ENCODE results near the gene NFX1. TPM values are rescaled to one million over a fixed set of nuclear protein-coding genes. Genes with fewer than 3 reads are reported as not detected.

NFX1 gene
- polyA plus RNA-seq, 3 donors: 4.3 to 26.3 (median 8.1) TPM

GRCh38 chr9:33348998-33349397 lies 58.7 kb downstream of the NFX1 start:
- H3K27me3 ChIP-seq (ENCODE audit: control insufficient read depth in 2 of 2, insufficient read depth in 2 of 2, low read length in 2 of 2): no peaks in the 10 kb centered on the region
- peaks cover 4% of the 10 kb centered on the region for H3K4me1 Mint-ChIP-seq
- H3K27ac Mint-ChIP-seq: peak overlapping the region in 1 of 7 donors; percentile 3
- H2AFZ ChIP-seq (ENCODE audit: insufficient read depth, low read depth, low read length, poor library complexity, severe bottlenecking): no peak overlapping the region
- H3K9me3 ChIP-seq (replicated peaks in 1 of 2; ENCODE audit: control insufficient read depth in 1 of 2, insufficient read depth in 1 of 2, low read length in 2 of 2): no peaks in the 10 kb centered on the region
- no peak for TF ChIP-seq CTCF (IDR thresholded peaks at IDR 0.05)
- no peak overlapping the region for H3K4me3 ChIP-seq (replicated peaks in 1 of 3; ENCODE audit: low read depth in 2 of 3, low read length in 3 of 3)
- no peaks in the 10 kb centered on the region for H3K79me2 ChIP-seq (ENCODE audit: insufficient read depth, low read length)
- no peak overlapping the region for H3K4me3 Mint-ChIP-seq
- H3K9me3 Mint-ChIP-seq: peaks cover 0 to 3% (median 0%) of the 10 kb centered on the region in 7 donors
- H3K9ac ChIP-seq (ENCODE audit: insufficient read depth, low read length, poor library complexity, severe bottlenecking): no peak overlapping the region
- H3K4me1 ChIP-seq (ENCODE audit: control insufficient read depth in 1 of 2, insufficient read depth in 2 of 2, low read length in 2 of 2): peaks cover 0 to 7% of the 10 kb centered on the region in 2 donors
- no peak for DNase-seq
- no peak overlapping the region for H3K4me2 ChIP-seq (replicated peaks; ENCODE audit: extremely low read depth, low read length, poor library complexity, severe bottlenecking)
- intact Hi-C loops (cut with micrococcal nuclease): no loop called here
- H3K27me3 Mint-ChIP-seq (ENCODE audit: low read depth in 3 of 3): no peaks in the 10 kb centered on the region
- WGBS (ENCODE audit: insufficient coverage): 100% methylated on average over 2 of the region's 4 CpGs
- peaks cover 49 to 71% of the 10 kb centered on the region in 2 donors for H3K36me3 Mint-ChIP-seq
- no peak overlapping the region for H3K27ac ChIP-seq (ENCODE audit: low read depth in 1 of 2, low read length in 2 of 2)
- no peaks in the 10 kb centered on the region for H4K20me1 ChIP-seq (ENCODE audit: insufficient read depth, low read length)
- H3K36me3 ChIP-seq (replicated peaks in 1 of 2; ENCODE audit: control insufficient read depth in 1 of 2, insufficient read depth in 2 of 2, low read length in 2 of 2): peaks cover 53 to 71% of the 10 kb centered on the region in 2 donors

DNA sequence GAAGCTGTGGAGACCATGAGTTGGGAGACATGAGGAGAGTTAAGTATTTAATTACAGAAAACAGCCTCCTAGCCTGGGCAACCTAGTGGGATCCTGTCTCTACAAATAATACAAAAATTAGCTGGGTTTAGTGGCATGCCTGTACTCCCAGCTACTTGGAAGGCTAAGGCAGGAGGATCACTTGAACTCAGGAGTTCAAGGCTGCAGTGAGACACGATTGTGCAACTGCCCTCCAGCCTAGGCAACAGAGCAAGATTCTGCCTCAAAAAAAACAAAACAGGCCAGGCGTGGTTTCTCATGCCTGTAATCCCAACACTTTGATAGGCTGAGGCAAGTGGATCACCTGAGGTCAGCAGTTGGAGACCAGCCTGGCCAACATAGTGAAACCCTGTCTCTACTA lies 59.4 kb downstream of the NFX1 start:
- intact Hi-C loops (cut with micrococcal nuclease): no loop called here
- H3K4me1 ChIP-seq (ENCODE audit: control insufficient read depth in 1 of 2, insufficient read depth in 2 of 2, low read length in 2 of 2): peaks cover 0 to 7% of the 10 kb centered on the region in 2 donors
- peaks cover 46 to 71% of the 10 kb centered on the region in 2 donors for H3K36me3 ChIP-seq (replicated peaks in 1 of 2; ENCODE audit: control insufficient read depth in 1 of 2, insufficient read depth in 2 of 2, low read length in 2 of 2)
- no peak overlapping the region for H2AFZ ChIP-seq (ENCODE audit: insufficient read depth, low read depth, low read length, poor library complexity, severe bottlenecking)
- peak overlapping the region in 1 of 7 donors; percentile 50 for H3K27ac Mint-ChIP-seq
- no peak overlapping the region for H3K4me3 Mint-ChIP-seq
- H3K4me2 ChIP-seq (replicated peaks; ENCODE audit: extremely low read depth, low read length, poor library complexity, severe bottlenecking): no peak overlapping the region
- no peaks in the 10 kb centered on the region for H3K27me3 Mint-ChIP-seq (ENCODE audit: low read depth in 3 of 3)
- no peaks in the 10 kb centered on the region for H3K79me2 ChIP-seq (ENCODE audit: insufficient read depth, low read length)
- no peaks in the 10 kb centered on the region for H3K27me3 ChIP-seq (ENCODE audit: control insufficient read depth in 2 of 2, insufficient read depth in 2 of 2, low read length in 2 of 2)
- peaks cover 4% of the 10 kb centered on the region for H3K4me1 Mint-ChIP-seq
- no peaks in the 10 kb centered on the region for H3K9me3 ChIP-seq (replicated peaks in 1 of 2; ENCODE audit: control insufficient read depth in 1 of 2, insufficient read depth in 1 of 2, low read length in 2 of 2)
- peaks cover 52 to 71% of the 10 kb centered on the region in 2 donors for H3K36me3 Mint-ChIP-seq
- WGBS (ENCODE audit: insufficient coverage): 87% methylated on average over 2 of the region's 2 CpGs
- no peaks in the 10 kb centered on the region for H4K20me1 ChIP-seq (ENCODE audit: insufficient read depth, low read length)
- no peak for DNase-seq
- no peak for TF ChIP-seq CTCF (IDR thresholded peaks at IDR 0.05)
- H3K9me3 Mint-ChIP-seq: peaks cover 0 to 3% (median 0%) of the 10 kb centered on the region in 7 donors
- H3K9ac ChIP-seq (ENCODE audit: insufficient read depth, low read length, poor library complexity, severe bottlenecking): no peak overlapping the region
- H3K4me3 ChIP-seq (replicated peaks in 1 of 3; ENCODE audit: low read depth in 2 of 3, low read length in 3 of 3): no peak overlapping the region
- no peak overlapping the region for H3K27ac ChIP-seq (ENCODE audit: low read depth in 1 of 2, low read length in 2 of 2)

All from CD14-positive monocyte (primary cell).